NOMO-1 treated with dmso at 0.1 percent for 144 hours (cell line): Measurements from ENCODE around the gene FASTK.

Experiments used
- DNase-seq: peaks from one replicate; lab custom pipeline; 2025; ENCODE audit not compliant: unreplicated experiment; lab: John Stamatoyannopoulos, UW

Gene FASTK

DNA sequence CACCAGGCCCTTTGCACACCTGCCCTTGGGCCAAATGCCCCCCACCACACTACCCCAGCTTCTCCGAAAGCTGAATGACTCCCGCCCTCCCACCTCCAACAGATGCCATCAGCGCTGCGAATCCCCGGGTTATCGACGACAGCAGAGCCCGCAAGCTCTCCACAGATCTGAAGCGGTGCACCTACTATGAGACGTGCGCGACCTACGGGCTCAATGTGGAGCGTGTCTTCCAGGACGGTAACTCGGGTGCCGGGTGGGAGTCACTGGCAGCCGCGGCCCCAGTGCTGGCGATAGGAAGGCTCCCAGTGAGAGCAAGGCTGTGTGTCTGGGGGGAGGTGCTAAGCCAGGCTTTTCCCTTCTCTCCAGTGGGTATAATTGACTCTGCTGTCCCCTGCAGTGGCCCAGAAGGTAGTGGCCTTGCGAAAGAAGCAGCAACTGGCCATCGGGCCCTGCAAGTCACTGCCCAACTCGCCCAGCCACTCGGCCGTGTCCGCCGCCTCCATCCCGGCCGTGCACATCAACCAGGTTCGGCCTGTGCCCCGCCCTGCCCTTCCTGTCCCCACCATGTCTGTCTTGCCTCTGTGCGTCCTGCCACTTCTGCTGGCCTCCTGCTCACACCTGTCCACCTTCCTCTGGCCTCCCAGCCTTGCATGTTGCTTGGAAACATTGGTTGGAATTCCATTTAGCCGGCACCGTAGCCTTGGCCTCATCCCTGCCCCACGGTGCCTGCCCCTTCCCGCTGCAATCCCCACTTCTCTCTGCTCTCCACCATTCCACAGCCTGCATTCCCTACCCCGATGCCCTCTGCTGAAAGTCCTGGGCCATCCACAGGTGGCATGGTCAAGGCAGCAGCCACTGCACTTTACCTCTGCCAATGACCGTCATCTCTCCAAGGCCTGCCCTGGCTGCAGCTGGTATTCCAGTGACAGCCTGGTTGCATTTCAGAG lies 37.8 kb upstream of the FASTK start:
- DNase-seq, result no peak

DNA sequence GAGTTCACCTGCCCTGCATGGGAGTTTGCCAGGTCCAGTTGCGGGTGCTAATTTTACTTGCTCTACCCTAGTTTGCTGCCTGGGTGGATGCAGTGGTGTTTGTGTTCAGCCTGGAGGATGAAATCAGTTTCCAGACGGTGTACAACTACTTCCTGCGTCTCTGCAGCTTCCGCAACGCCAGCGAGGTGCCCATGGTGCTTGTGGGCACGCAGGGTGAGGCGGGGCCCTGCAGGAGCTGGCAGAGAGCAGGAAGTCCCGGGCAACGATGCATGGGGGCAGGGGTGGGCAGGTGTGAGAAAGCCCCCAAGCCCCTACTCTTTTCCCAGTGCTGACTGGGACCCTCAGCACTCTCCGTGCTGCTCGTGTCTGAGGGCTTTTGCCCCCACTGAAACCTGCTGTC lies 37.0 kb upstream of the FASTK start:
- DNase-seq, result no peak

DNA sequence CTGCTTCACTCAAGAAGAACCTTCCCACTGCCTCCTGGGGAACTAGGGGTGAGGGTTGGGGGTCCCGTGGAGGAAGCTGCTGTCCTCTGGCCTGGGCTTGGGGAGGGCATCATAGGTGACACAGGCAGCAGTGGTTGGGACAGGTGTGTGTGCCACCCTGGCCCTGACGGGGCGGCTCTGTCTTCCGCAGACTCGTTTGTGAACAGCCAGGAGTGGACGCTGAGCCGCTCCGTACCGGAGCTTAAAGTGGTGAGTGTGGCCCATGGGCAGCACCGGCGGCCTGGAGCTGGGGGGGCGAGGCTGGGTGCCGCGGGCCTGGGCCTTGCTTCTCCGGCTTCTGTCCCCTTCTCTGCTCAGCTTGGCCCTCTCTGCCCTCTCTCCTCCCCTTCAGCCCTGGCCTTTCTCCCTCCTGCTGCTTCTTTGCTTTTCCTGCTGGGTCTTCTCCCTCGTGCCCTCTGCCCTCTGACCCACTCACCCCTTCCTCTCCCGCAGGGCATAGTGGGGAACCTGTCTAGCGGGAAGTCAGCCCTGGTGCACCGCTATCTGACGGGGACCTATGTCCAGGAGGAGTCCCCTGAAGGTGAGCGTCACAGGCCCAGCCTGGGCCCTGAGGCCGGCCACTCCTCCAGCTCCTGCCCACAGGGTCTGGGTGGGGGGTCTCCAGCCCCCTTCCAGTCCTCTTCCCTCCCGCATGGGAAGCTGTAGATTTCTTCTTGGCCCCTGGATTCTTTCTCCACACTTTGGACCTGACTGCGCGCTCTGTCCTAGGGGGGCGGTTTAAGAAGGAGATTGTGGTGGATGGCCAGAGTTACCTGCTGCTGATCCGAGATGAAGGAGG lies 36.2 kb upstream of the FASTK start:
- no peak for DNase-seq

DNA sequence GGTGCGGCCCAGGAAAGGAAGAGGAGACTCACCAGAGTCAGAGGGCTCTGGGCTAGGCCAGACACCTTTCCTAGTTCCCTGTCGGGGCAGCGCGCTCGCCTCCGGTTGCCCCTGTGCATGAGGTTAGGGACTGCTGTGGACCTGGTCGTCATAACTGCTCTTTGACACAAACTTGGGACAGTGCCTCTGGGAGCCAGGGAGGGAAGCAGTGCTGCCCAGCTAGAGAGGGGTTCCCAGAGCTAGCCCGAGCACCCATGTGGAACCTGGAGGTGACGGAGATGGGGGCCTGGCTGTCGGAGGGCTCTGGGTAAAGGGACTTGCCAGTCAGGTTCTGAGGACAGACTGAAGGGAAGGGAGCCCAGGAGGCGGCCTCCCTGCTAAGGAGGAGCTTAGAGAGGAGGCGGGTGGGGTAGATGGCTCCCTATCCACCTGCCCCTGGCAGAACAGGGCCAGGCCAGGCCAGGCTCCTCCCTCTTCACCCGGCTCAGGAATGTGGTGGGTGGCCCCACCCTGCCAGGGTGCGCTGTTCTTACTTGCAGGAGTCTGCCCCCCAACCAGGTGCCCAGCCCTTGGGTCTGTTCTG lies 35.3 kb upstream of the FASTK start:
- DNase-seq, result no peak

DNA sequence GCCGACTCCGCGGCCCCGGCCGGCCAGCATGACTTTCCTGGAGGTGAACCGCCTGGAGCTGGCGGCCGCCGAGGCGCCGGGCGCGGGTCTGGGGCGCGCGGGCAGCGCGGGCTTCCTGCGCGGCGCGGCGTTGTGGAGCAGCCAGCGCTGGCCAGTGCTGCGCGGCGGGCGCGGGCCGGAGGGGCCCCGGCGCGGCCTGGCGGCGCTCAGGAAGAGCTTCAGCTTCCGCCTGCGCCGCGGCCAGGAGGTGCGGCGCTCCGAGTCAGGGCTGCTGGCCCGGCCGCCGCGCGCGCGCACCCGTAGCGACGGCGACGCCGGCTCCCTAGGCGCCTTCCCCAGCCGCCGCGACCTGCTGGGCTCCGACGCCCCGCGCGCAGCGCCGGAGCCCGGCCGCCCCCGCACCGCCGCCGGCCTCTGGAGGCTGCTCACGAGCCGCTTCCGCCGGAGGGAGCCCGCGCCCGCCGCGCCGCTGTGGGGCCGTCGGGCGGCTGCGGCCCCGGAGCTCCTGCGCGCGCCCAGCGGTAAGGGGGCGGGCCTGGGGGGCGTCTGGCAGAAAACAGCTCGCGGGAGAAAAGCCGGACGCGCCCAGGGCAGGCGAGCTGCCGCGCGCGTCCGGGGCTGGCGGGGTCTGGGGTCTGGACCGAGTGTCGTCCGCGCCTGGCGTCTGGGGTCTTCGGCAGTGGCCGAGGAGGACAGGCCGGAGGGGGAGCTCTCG lies 34.7 kb upstream of the FASTK start:
- DNase-seq, result no peak

DNA sequence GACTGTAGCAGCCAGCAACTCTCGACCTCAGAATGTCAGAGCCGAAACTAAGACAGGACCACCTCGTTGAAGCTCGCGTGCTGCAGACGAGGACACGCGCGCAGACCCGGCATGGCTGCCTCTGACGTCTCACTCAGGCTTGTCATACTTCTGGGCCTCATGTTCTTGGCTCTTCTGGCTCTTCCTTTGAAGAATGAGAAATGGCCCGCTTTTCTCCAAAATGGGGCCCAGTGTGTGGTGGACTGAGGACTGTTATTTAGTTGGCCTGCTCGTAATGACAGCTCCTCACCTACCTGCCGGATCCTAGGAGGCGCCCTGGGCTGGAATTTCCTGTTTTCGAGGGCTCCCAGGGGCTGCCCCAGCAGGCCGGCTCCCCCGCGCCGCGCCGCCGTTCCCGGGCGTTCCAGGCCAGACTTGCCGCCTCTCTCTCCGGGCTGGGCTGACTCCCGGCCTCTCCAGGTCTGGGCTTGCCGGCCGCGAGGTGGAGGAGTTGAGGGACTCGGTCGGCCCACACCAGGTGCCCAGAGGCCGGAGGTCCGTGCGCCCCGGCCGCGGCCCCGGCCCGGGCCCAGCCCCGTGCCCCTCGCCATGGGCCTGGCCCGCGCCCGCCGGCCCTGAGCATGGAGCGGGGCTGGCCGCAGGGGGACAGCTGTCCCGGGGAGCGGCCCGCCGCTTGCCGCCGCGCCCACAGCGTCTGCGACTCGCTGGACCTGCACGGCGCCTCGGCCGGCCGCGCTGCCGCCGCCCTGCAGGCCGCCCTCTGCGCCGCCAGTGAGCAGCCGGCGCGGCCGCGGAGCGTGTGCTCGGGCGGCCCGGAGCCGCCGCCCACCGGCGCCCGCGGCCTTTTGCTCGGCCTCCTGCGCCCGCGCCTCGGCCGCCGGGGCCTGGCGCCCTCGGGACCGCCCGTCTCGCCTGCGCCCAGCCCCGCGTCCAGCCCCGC lies 33.8 kb upstream of the FASTK start:
- DNase-seq, result no peak

DNA sequence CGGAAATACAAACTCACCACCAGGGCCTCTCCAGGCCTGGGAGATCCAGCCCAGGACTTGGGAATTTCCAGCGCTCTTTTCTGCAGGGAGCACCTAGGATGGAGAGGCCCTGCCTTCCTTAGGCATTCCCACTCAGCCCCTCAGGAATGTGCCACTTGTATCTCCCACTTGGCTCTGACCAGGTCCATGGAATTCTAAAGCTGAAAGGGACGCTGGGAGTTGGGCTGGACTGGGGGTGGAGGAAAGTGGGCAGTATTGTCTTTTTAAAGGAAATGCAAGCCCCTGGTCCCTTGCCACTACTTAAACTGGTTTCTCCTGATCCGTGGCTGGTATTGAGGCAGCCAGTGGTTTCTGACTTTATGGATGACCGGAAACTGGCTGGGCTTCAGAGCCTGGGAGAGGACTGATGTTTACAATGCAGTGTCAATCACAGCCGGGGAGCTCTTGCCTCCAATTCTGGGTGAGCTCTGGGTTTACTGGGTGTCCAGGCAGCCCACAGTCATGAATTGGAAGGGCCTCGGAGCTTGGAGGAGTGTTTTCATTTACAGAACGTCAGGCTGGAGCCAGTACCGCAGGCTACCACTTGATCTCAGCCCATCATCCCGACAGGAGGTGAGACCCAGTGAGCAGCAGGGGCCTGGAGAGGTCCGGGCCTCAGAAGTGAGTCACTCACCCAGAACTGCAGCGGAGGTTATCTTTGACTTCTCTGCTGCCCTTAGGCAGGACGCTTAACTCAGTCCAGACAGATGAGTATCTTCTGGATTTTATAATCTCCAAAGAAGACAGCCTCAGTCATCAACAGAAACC lies 32.9 kb upstream of the FASTK start:
- DNase-seq, result no peak

DNA sequence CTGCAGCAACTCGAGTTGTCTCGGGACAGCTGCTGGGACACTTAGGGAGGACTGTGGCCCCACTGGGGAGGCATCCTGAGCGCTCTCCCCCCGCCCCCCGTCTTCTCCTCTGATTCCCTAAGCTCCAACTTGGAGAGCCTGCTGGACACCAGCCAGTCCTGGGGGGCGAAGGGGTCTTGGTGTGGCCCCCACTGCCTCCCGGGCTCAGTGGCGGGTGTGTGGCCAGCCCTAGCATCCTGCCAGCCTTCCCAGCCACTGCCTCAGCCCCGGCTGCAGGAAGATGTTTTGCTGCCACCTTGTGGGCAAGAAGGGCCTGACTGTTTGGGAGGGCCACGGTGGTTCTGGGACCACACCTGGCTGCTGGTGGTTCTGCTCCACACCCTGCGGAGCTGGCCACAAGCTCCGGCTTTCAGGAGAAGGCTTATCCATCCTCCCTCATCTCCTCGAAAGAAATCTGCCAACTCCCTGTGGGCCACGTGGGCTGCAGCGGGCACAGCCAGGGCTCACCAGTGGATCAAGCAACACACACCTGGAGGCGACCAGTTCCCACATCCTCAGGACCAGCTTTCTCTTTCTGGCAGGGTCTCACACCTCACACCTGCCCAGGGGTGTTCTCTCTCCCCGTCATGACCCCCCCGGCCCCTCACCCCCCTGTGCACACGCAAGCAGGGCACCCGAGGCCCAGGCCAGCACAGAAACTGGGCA lies 30.5 kb upstream of the FASTK start:
- no peak for DNase-seq

DNA sequence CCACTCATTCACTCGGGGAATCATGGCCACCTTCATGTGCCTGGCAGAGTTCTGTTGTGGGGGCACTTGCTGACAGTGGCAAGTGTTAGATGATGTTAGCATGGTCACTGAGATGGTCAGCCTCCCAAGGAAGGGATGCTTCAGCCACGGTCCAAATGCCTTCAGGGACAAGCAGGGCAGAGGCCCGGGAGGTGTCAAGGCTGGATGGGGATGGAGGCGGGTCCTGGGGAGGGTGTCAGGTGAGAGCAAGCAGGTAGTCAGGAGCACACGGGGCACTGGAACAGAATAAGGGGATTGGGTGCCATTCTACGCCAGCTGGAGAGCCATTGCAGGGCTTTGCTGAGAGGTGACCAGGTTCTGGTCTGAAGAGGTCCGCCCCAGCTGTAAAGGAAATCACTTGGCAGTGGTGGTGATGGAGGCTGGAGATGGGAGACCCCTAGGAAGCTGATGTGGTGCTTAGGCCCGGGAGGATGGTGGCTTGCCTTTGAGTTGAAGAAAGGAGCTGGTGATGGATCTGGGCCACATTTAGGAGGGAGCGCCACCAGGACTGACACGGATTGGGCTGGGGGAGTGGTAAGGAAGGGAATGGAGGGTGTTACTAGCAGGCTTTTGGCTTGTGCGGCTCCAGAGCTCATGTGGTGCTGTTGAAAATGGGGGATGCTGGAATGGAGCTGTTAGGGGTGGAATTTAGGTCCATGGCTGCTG lies 29.8 kb upstream of the FASTK start:
- no peak for DNase-seq

DNA sequence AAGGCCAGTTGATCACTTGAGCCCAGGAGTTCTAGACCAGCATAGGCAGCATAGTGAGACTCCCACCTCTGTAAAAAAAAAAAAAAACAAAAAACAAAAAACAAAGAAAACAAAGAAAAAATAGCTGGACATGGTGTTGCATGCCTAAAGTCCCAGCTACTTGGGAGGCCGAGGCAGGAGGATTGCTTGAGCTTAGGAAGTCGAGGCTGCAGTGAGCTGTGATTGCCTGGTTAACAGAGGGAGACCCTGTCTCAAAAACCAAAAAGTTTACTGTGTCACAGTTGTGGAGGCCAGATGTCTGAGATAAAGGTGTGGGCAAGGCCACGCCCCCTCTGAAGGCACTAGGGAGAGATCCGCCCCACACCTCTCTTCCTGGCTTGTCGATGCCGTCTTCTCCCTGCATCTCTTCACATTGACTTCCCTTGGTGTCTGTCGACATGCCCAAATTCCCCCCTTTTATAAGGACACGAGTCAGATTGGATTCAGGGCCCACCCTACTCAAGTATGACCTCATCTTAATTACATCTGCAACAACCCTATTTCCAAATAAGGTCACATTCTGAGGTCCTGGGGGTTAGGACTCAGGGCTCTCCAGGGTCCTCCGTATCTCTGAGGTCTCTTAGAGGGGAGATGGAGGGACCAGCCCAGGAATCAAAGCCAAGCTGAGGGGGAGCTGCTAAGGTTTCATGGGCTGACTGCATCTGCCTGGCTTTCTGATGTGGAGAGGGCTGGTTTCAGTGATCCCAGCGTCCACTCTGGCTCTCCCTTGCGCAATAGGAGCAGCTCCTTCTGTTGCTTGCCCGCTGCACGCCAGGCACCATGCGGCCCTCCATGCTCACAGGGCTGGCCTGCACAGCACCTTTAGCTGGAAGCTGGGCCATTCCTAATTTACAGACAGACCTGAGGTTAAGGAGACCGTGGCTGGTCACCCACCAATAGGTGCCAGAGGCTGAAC lies 28.8 kb upstream of the FASTK start:
- no peak for DNase-seq

DNA sequence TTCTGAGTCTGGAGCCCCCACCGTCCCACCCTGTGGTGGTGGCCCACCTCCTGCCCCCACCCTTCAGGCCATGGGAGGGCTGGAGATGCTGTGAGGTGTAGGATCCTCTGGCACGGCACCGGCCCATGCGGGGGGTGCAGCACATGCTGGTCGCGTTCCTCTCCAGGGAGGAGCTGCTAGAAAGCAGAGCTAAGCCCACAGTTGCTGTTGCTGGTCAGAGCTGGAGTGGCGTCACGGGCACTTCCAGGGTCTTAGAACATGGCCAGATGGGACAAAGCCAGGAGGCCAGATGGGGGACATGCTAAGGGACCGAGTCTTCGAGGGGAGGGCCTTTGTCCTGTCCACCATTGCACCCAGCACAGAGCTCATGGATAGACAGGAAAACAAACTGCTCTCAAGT lies 27.3 kb upstream of the FASTK start:
- no peak for DNase-seq

DNA sequence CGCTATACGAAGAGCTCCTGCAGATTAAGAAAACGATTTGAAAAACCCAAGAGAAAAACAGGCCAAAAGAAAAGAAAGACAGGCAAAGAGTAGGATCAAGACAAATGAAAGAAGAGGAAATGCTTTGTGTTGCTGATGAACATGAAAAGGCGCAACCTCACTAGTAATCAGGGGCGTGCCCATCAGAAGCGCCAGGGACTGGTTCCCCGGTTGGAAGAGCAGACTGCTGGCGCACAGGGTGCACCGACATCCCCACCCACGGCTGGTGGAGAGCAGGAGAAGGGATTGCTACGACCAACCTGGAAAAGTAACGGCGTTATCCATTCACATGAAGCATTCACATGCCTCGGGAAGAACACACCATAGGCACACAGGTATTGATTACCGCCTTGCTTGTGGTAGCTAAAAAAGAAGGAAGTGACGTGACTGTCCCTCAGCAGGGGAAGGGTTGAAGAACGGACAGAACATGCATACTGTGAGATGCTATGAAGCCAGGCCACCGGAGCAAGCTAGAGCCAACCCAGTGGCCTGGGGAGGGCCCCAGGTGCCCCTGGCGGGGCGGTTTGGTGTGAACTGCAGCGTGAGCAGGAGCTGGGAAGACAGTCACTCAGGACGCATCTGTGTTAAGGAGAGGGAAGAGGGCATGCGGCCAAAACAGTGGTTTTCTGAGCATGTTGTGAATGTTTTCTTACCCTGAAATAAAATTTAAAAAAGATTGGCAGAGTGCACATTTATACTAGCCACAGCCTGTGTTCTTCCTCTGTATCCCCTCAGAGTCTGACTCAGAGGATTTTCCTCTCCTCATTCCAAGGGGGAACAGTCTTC lies 24.0 kb upstream of the FASTK start:
- DNase-seq, result no peak

DNA sequence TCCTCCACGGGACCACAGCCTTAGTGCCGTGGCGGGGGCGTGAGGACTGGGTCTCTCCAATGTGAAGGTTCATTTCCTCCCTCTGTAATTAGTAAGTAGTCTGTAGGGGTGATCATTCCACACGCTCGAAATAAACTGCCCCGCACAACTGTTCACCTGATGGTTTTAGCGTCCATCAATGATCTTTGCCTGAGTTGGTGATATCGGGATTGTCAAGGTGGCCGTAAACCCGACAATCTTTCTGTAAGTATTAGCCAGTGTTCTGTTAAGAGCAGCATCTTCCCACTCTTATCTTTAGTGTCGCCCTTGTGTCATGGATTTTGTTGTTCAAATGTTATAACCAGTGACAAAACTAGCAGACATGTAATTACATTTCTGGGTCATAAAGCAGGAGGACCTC lies 23.4 kb upstream of the FASTK start:
- no peak for DNase-seq

DNA sequence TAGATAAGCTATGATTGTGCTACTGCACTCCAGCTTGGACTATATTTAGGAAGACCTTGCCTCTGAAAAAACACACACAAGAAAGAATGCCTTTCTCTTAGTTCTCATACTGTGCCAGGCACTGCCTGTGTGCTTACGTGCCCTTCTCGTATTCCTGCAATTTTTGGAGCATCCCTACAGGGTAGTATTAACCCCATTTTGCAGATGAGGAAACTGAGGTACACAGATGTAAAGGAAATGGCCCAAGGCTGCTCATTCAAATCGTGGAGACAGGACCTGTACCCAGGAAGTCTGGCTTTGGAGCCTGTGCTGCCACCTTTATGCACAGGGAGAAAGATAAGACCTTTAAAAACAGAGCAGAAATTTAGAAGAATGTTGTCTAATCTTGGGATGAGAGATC lies 22.4 kb upstream of the FASTK start:
- DNase-seq, result no peak

DNA sequence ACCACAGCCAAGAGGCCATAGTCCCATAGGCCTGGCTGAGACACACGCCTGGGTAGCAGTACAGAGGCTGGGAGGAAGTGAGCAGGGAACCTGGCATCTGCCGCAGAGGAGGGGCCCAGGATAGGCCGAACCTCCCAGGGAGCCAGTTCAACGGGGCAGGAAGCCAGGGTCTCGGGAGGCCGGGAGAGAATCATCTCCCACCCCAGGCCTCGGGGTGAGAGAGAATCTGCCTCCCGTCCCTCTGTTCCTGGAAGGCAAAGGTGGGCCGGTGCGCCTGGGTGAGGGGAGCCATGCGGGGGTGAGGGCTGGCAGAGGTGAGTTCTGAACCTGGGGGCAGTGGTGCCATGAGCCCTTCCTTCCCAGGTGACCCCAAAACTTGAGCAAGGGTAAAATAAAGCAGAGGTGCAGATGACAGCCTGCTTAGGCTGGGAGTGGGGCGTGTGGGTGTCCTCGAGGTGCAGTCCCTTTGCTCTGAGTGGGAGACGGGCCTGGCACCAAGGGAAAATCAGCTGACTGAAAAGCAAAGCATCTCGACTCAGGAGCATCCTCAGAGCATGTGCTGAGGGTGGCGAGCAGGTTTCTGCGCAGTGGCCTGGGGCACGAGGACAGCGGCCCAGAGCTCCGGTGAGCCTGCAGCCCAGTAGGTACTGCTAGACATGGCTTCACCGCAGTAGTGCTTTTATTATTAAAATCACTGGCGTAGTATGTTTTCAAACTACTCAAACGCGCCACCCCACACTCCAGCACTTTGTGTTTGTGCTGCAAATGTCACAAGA lies 21.2 kb upstream of the FASTK start:
- no peak for DNase-seq
